Spleen (tissue), 7 donors: ENCODE measurements around the gene OCLN.

Experiments used
- POLR2A ChIP-seq, 3 donors: fragments of 450-650 bp; IDR thresholded peaks; one replicate each; pipeline ENCODE4 v1.5.1; 2017; ENCODE audit warnings: antibody characterized with exemption in 3 of 3, mild to moderate bottlenecking in 1 of 3
- TF ChIP-seq, protein P1 (sequence below), 11 experiments: fragments of 200-600 bp in 7 of 11; fragments of 450-650 bp in 4 of 11; sonication (generic) in 4 of 11; IDR thresholded peaks in 8 of 11; conservative IDR thresholded peaks in 3 of 11; 1 replicate in 7 of 11; 2 replicates in 4 of 11; pipeline versions ENCODE4 v1.4.0 to v1.8.0; 2016 to 2021; ENCODE audit warnings: antibody characterized with exemption in 11 of 11, inconsistent platforms in 4 of 11, mild to moderate bottlenecking in 1 of 11
- donor health status: DM: no; HTN: no; CAD: no; lungs with moderate emphysema.
- donor health status: DM: no; HTN: no; CAD: no.
- donor health status: DM: no; HTN: no; CAD: no.

DNA sequence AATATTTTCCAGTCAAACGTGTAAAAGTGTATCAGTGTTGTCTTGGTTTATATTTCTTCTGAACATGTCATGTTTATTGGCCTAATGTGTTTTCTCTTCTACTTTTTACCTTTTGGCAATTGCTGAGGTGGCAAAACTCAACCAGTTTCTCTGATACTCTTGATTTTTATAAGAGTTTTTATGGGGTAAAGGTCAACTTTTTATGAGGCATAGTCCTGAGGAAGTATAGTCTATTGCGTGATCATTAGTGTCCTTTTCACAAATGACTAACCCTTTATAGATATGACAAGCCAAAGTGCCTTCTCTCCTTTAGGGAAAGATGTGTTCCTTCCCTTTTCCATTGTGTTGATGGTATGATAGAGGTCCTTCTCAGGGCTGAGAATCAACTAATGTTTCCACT, 32.9 kb downstream of the OCLN start:
- TF ChIP-seq, protein P1, sequence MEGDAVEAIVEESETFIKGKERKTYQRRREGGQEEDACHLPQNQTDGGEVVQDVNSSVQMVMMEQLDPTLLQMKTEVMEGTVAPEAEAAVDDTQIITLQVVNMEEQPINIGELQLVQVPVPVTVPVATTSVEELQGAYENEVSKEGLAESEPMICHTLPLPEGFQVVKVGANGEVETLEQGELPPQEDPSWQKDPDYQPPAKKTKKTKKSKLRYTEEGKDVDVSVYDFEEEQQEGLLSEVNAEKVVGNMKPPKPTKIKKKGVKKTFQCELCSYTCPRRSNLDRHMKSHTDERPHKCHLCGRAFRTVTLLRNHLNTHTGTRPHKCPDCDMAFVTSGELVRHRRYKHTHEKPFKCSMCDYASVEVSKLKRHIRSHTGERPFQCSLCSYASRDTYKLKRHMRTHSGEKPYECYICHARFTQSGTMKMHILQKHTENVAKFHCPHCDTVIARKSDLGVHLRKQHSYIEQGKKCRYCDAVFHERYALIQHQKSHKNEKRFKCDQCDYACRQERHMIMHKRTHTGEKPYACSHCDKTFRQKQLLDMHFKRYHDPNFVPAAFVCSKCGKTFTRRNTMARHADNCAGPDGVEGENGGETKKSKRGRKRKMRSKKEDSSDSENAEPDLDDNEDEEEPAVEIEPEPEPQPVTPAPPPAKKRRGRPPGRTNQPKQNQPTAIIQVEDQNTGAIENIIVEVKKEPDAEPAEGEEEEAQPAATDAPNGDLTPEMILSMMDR (IDR thresholded peaks at IDR 0.05 in 8 of 11, conservative IDR thresholded peaks at IDR 0.05 in 3 of 11): no peak
- TF ChIP-seq POLR2A (IDR thresholded peaks at IDR 0.05): no peak
